Pancreas (tissue), 10 donors: ENCODE data around the gene C12orf56. TPM values are rescaled to one million over a fixed set of nuclear protein-coding genes. Genes with fewer than 3 reads are reported as not detected.
"Not testable (repeated sequence)": the region's sequence is repeated elsewhere in the genome, so short reads cannot be mapped to it uniquely, and the experiment has no call there.

Experiments
- ATAC-seq, 4 donors: fragments of 200-7000 bp; cut with Tn5 transposase; one replicate each; pipeline versions ENCODE4 v1.8.0 to v1.9.1; 2020; ENCODE audit warnings: mild to moderate bottlenecking in 4 of 4, moderate library complexity in 4 of 4
- DNase-seq, 6 donors: peaks; one replicate each; pipeline ENCODE4 v3.0.0-alpha.2; 2020
- FAIRE-seq: peaks from 2 replicates; lab custom pipeline; 2012; peaks lifted over from hg19 to GRCh38; lab: Jason Lieb, UNC
- H3K27ac ChIP-seq, 4 donors: fragments of 200-600 bp; sonication (generic); 1 replicate in 3 of 4; 2 replicates in 1 of 4; pipeline versions ENCODE4 v1.5.0 to v1.8.0; 2020
- H3K27me3 ChIP-seq, 4 donors: fragments of 200-600 bp; one replicate each; pipeline ENCODE4 v1.8.0; 2021
- H3K36me3 ChIP-seq, 3 donors: fragments of 200-600 bp; sonication (generic) in 1 of 3; one replicate each; pipeline versions ENCODE4 v1.5.0 to v1.8.0; 2020 to 2021
- H3K4me1 ChIP-seq, 3 donors: fragments of 200-600 bp; one replicate each; pipeline ENCODE4 v1.8.0; 2021
- H3K4me3 ChIP-seq, 4 donors: fragments of 200-600 bp; sonication (generic) in 2 of 4; one replicate each; pipeline versions ENCODE4 v1.5.0 to v1.8.0; 2020 to 2021
- H3K9me3 ChIP-seq, 4 donors: fragments of 200-600 bp; one replicate each; pipeline ENCODE4 v1.8.0; 2021
- WGBS, 2 donors: extraction: QIAGEN DNeasy Blood & Tissue Kit; methylation state at CpG; one replicate each; pipeline ENCODE4 v1.1.7; 2013; 5-methylcytosine and 5-hydroxymethylcytosine counted together
- intact Hi-C, 3 donors: fragments of 100-400 bp; cut with DNase I; formaldehyde crosslinking; loops; one replicate each; pipeline versions ENCODE4 v1.11.1 to v1.14.2; 2022
- polyA plus RNA-seq, 2 donors: library from polyadenylated mRNA; stranded (reverse); fragments of 200-250 nt; gene quantifications; one replicate each; pipeline ENCODE4 v1.2.3, GENCODE V29; 2013
- total RNA-seq, 6 donors: library from RNA; stranded (reverse); fragmentation: NEBNext Ultra II Directional in 4 of 6; extraction: Animal tissue kit (Norgen Biotek cat#: 25700) in 4 of 6; gene quantifications; one replicate each; pipeline versions ENCODE4 v1.2.1 to v1.2.4, GENCODE V29; 2021 to 2023
- TF ChIP-seq, protein P1 (sequence below), 4 donors: fragments of 200-600 bp; sonication (generic) in 3 of 4; IDR thresholded peaks; one replicate each; pipeline versions ENCODE4 v1.5.0 to v1.8.0; 2021; ENCODE audit warnings: antibody characterized with exemption in 4 of 4
- donor health status: healthy with polysubstance abuse.
- donor health status: DM: no; HTN: no; CAD: no; lungs with moderate emphysema.
- donor health status: DM: no; HTN: no; CAD: no.
- donor health status: control.
- donor health status: control.
- donor health status: Bipolar disorder and iron deficiency.
- donor health status: DM: yes; HTN: yes; CAD: no.
- donor health status: DM: no; HTN: no; CAD: no.
- donor health status: DM: no; HTN: no; CAD: no.
- donor health status: DM: yes; HTN: yes; CAD: no.

The C12orf56 gene
- total and polyA plus RNA-seq, 8 donors = 0.19 TPM; not detected in 7

- no peak overlapping the region for H3K27ac ChIP-seq
- FAIRE-seq (no peak), ATAC-seq (no peak), DNase-seq (no peak)
- H3K4me3 ChIP-seq = no peak overlapping the region
- WGBS, 2 donors = 34 to 45% methylated on average over 3 of the region's 3 CpGs
- intact Hi-C loops = no loop called here
- no peaks in the 10 kb centered on the region for H3K27me3 ChIP-seq
- TF ChIP-seq, protein P1, sequence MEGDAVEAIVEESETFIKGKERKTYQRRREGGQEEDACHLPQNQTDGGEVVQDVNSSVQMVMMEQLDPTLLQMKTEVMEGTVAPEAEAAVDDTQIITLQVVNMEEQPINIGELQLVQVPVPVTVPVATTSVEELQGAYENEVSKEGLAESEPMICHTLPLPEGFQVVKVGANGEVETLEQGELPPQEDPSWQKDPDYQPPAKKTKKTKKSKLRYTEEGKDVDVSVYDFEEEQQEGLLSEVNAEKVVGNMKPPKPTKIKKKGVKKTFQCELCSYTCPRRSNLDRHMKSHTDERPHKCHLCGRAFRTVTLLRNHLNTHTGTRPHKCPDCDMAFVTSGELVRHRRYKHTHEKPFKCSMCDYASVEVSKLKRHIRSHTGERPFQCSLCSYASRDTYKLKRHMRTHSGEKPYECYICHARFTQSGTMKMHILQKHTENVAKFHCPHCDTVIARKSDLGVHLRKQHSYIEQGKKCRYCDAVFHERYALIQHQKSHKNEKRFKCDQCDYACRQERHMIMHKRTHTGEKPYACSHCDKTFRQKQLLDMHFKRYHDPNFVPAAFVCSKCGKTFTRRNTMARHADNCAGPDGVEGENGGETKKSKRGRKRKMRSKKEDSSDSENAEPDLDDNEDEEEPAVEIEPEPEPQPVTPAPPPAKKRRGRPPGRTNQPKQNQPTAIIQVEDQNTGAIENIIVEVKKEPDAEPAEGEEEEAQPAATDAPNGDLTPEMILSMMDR (IDR thresholded peaks at IDR 0.05) = no peak
- H3K4me1 ChIP-seq = no peaks in the 10 kb centered on the region
- H3K9me3 ChIP-seq = no peaks in the 10 kb centered on the region
- no peaks in the 10 kb centered on the region for H3K36me3 ChIP-seq
Observed at GRCh38 chr12:64299628-64300027, 90.9 kb downstream of the C12orf56 start.

DNA sequence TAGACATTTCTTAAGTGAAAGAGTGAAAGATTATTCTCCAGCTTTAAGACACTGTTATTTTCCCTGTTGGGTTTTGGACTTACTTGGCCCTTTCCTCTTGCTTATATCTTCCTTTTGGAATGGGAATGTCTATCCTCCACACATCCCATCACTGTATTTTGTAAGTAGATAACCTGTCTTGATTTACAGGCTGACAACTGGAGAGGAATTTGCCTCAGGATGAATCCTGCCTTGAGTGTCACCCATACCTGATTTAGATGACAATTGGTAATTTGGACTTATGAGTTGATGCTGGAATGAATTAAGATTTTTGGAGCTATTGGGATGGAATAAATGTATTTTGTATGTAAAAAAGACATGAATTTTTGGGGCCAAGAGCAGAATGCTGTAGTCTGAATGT lies 94.3 kb downstream of the C12orf56 start:
- ATAC-seq (no peak), DNase-seq (no peak), FAIRE-seq (no peak)
- H3K27ac ChIP-seq = no peak overlapping the region
- H3K4me3 ChIP-seq = no peak overlapping the region
- no peaks in the 10 kb centered on the region for H3K9me3 ChIP-seq
- no peaks in the 10 kb centered on the region for H3K36me3 ChIP-seq
- intact Hi-C loops = no loop called here
- TF ChIP-seq, protein P1 (IDR thresholded peaks at IDR 0.05) = no peak
- no peaks in the 10 kb centered on the region for H3K27me3 ChIP-seq
- no peaks in the 10 kb centered on the region for H3K4me1 ChIP-seq

GRCh38 chr12:64293654-64294364 lies 96.7 kb downstream of the C12orf56 start:
- FAIRE-seq (no peak), DNase-seq (no peak), ATAC-seq (peak in 2 of 4 donors; percentile 30 to 42)
- H3K27ac ChIP-seq = no peak overlapping the region
- no peaks in the 10 kb centered on the region for H3K36me3 ChIP-seq
- TF ChIP-seq, protein P1 (IDR thresholded peaks at IDR 0.05) = no peak
- 67 to 87% methylated on average over 4 of the region's 4 CpGs for WGBS, 2 donors
- H3K27me3 ChIP-seq = no peaks in the 10 kb centered on the region
- H3K9me3 ChIP-seq = no peaks in the 10 kb centered on the region
- no peaks in the 10 kb centered on the region for H3K4me1 ChIP-seq
- intact Hi-C loops = no loop called here
- H3K4me3 ChIP-seq = no peak overlapping the region

- H3K36me3 ChIP-seq, H3K4me1 ChIP-seq, H3K27ac ChIP-seq, DNase-seq, FAIRE-seq, intact Hi-C loops, ATAC-seq, H3K4me3 ChIP-seq, H3K27me3 ChIP-seq, H3K9me3 ChIP-seq: not testable (repeated sequence)
- 90 to 92% methylated on average over 8 to 15 of the region's 15 CpGs for WGBS, 2 donors
Observed at GRCh38 chr12:64293174-64293573, 97.4 kb downstream of the C12orf56 start.

- TF ChIP-seq, protein P1 (IDR thresholded peaks at IDR 0.05) = no peak
- no peaks in the 10 kb centered on the region for H3K4me1 ChIP-seq
- intact Hi-C loops = no loop called here
- ATAC-seq (no peak), FAIRE-seq (no peak), DNase-seq (no peak)
- H3K36me3 ChIP-seq = no peaks in the 10 kb centered on the region
- WGBS, 2 donors = 62 to 80% methylated on average over 4 of the region's 4 CpGs
- H3K9me3 ChIP-seq = no peaks in the 10 kb centered on the region
- no peaks in the 10 kb centered on the region for H3K27me3 ChIP-seq
- no peak overlapping the region for H3K27ac ChIP-seq
- no peak overlapping the region for H3K4me3 ChIP-seq
Observed at GRCh38 chr12:64286521-64286920, 104.0 kb downstream of the C12orf56 start.
